SK-N-SH treated with all-trans-retinoic acid at 6 μM for 48 hours (cell line): Measurements from ENCODE around the gene GPRIN3.

Experiments
- ARNTL ChIP-seq: fragments of 450-650 bp; formaldehyde crosslinking; IDR thresholded peaks from 2 replicates; pipeline ENCODE4 v1.5.0; 2020; ENCODE audit warnings: low read depth, mild to moderate bottlenecking, moderate library complexity, borderline replicate concordance
- OSR1 ChIP-seq: fragments of 250-450 bp; sonication (Bioruptor Pico); IDR thresholded peaks from 2 replicates; pipeline ENCODE4 v1.8.0; 2022; ENCODE audit warnings: moderate library complexity, mild to moderate bottlenecking, inconsistent platforms
- RARB ChIP-seq: fragments of 250-450 bp; sonication (Bioruptor Pico); IDR thresholded peaks from 2 replicates; pipeline ENCODE4 v1.8.0; 2021; ENCODE audit warnings: mild to moderate bottlenecking, moderate library complexity
- SNAI2 ChIP-seq: fragments of 250-450 bp; sonication (Bioruptor Pico); IDR thresholded peaks from 2 replicates; pipeline ENCODE4 v1.5.0; 2020; ENCODE audit warnings: mild to moderate bottlenecking, moderate library complexity
- TCF4 ChIP-seq: fragments of 250-450 bp; sonication (Bioruptor Pico); IDR thresholded peaks from 2 replicates; pipeline ENCODE4 v1.8.0; 2021; ENCODE audit warnings: mild to moderate bottlenecking, moderate library complexity, borderline replicate concordance
- ZC3H10 ChIP-seq: fragments of 250-450 bp; sonication (Bioruptor Pico); IDR thresholded peaks from 2 replicates; pipeline ENCODE4 v1.5.1; 2021; ENCODE audit warnings: mild to moderate bottlenecking, moderate library complexity
- ZFP3 ChIP-seq: fragments of 250-450 bp; sonication (Bioruptor Pico); IDR thresholded peaks from 2 replicates; pipeline ENCODE4 v1.5.0; 2020; ENCODE audit warnings: mild to moderate bottlenecking, moderate library complexity
- TF ChIP-seq, protein P1 (sequence below): fragments of 250-450 bp; sonication (Bioruptor Pico); IDR thresholded peaks from 2 replicates; pipeline ENCODE4 v1.8.0; 2021; ENCODE audit warnings: low read depth, mild to moderate bottlenecking, moderate library complexity, borderline replicate concordance
- TF ChIP-seq, protein P2 (sequence below): fragments of 250-450 bp; sonication (Bioruptor Pico); IDR thresholded peaks from 2 replicates; pipeline ENCODE4 v1.5.1; 2020; ENCODE audit warnings: low read depth, mild to moderate bottlenecking, moderate library complexity
- TF ChIP-seq, protein P3 (sequence below): fragments of 250-450 bp; sonication (Bioruptor Pico); IDR thresholded peaks from 2 replicates; pipeline ENCODE4 v1.8.0; 2020; ENCODE audit warnings: mild to moderate bottlenecking, moderate library complexity, borderline replicate concordance
- TF ChIP-seq, protein P4 (sequence below): fragments of 250-450 bp; sonication (Bioruptor Pico); IDR thresholded peaks from 2 replicates; pipeline ENCODE4 v1.5.0; 2020; ENCODE audit warnings: mild to moderate bottlenecking, moderate library complexity

DNA sequence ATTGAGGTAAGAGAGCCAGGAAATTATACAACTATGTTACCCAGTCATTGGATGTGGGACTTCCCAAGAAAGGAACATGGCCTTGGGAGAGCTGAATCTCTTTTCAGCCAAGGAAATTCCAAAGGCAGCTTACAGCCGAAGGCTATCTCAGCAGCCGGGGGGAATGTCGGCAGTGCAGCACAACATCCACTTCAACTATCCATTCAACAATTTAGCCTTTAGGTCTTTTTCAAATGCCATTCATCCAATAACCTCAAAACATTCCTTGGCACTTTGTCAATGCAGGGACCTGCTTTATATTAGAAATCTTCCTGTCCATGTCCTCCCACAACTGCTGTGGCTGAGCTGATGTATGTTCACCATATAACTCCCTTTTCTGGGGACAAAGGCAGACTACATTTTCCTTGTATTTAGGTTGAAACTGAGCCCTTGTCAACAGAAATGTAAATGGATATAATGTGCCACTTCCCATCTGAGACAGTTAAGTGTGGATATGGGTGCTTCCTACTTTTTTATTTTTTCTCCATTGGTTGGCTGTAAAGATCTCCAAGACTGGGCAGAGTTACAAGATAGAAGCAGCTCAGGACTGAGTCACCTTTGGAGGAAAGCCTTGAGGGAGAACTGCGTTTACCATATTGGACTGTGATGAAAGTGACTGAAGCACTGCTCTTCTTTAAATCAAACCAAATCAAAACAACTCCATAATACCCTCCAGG lies 94.8 kb downstream of the GPRIN3 start:
- TF ChIP-seq, protein P1, sequence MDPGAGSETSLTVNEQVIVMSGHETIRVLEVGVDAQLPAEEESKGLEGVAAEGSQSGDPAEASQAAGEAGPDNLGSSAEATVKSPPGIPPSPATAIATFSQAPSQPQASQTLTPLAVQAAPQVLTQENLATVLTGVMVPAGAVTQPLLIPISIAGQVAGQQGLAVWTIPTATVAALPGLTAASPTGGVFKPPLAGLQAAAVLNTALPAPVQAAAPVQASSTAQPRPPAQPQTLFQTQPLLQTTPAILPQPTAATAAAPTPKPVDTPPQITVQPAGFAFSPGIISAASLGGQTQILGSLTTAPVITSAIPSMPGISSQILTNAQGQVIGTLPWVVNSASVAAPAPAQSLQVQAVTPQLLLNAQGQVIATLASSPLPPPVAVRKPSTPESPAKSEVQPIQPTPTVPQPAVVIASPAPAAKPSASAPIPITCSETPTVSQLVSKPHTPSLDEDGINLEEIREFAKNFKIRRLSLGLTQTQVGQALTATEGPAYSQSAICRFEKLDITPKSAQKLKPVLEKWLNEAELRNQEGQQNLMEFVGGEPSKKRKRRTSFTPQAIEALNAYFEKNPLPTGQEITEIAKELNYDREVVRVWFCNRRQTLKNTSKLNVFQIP, result no peak
- TF ChIP-seq ZC3H10 (CRISPR knock-in tag), result no peak
- TF ChIP-seq SNAI2, result no peak
- no peak for TF ChIP-seq ARNTL (CRISPR knock-in tag)
- TF ChIP-seq ZFP3 (CRISPR knock-in tag), result no peak
- TF ChIP-seq, protein P2, sequence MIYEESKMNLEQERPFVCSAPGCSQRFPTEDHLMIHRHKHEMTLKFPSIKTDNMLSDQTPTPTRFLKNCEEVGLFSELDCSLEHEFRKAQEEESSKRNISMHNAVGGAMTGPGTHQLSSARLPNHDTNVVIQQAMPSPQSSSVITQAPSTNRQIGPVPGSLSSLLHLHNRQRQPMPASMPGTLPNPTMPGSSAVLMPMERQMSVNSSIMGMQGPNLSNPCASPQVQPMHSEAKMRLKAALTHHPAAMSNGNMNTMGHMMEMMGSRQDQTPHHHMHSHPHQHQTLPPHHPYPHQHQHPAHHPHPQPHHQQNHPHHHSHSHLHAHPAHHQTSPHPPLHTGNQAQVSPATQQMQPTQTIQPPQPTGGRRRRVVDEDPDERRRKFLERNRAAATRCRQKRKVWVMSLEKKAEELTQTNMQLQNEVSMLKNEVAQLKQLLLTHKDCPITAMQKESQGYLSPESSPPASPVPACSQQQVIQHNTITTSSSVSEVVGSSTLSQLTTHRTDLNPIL (CRISPR knock-in tag), result no peak
- TF ChIP-seq, protein P3, sequence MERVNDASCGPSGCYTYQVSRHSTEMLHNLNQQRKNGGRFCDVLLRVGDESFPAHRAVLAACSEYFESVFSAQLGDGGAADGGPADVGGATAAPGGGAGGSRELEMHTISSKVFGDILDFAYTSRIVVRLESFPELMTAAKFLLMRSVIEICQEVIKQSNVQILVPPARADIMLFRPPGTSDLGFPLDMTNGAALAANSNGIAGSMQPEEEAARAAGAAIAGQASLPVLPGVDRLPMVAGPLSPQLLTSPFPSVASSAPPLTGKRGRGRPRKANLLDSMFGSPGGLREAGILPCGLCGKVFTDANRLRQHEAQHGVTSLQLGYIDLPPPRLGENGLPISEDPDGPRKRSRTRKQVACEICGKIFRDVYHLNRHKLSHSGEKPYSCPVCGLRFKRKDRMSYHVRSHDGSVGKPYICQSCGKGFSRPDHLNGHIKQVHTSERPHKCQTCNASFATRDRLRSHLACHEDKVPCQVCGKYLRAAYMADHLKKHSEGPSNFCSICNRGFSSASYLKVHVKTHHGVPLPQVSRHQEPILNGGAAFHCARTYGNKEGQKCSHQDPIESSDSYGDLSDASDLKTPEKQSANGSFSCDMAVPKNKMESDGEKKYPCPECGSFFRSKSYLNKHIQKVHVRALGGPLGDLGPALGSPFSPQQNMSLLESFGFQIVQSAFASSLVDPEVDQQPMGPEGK (CRISPR knock-in tag), result no peak
- TF ChIP-seq RARB (CRISPR knock-in tag), result no peak
- TF ChIP-seq, protein P4, sequence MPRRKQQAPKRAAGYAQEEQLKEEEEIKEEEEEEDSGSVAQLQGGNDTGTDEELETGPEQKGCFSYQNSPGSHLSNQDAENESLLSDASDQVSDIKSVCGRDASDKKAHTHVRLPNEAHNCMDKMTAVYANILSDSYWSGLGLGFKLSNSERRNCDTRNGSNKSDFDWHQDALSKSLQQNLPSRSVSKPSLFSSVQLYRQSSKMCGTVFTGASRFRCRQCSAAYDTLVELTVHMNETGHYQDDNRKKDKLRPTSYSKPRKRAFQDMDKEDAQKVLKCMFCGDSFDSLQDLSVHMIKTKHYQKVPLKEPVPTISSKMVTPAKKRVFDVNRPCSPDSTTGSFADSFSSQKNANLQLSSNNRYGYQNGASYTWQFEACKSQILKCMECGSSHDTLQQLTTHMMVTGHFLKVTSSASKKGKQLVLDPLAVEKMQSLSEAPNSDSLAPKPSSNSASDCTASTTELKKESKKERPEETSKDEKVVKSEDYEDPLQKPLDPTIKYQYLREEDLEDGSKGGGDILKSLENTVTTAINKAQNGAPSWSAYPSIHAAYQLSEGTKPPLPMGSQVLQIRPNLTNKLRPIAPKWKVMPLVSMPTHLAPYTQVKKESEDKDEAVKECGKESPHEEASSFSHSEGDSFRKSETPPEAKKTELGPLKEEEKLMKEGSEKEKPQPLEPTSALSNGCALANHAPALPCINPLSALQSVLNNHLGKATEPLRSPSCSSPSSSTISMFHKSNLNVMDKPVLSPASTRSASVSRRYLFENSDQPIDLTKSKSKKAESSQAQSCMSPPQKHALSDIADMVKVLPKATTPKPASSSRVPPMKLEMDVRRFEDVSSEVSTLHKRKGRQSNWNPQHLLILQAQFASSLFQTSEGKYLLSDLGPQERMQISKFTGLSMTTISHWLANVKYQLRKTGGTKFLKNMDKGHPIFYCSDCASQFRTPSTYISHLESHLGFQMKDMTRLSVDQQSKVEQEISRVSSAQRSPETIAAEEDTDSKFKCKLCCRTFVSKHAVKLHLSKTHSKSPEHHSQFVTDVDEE (CRISPR knock-in tag), result no peak
- TF ChIP-seq TCF4 (CRISPR knock-in tag), result no peak
- TF ChIP-seq OSR1 (CRISPR knock-in tag), result no peak
